Activated naive CD4-positive, alpha-beta T cell treated with anti-CD3 and anti-CD28 coated beads, Interleukin-2, amount 50 U/mL, for 16 hours (primary cell): ENCODE measurements around the gene MEF2D.

ENCODE experiments used
- DNase-seq: peaks from one replicate; pipeline ENCODE4 v3.0.0-alpha.2; 2020

MEF2D gene

DNA sequence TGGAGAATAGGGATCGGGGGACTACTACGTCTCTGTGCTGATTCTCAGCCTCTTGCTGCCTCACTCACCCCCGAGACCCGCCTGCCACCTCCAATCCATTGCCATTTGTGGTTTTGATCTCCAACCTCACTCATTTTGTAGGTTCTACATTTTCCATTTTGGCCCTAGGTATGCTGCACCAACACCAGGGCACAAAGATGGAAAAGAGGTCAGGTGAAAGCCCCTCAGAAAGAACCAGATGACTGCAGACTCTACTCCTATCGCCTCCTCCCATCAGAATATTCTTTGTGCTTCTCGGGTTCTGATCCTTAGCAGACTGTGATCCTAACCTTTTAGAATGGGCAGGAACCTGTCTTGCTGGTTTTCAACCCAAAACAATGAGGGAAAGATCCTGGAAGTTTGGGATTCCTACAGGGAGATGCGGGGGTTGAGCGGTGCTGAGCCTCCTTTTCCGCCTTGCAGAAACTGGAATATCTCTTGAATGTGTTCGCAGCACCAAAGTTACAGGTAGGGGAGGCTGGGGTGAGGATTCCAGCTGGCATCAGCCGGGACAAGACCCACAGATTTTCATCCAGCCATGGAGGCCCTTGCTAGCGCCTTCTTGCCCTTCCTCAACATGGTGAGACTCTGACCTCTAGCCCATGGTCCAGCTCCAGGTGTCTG, 78.5 kb downstream of the MEF2D start:
- DNase-seq: no peak

DNA sequence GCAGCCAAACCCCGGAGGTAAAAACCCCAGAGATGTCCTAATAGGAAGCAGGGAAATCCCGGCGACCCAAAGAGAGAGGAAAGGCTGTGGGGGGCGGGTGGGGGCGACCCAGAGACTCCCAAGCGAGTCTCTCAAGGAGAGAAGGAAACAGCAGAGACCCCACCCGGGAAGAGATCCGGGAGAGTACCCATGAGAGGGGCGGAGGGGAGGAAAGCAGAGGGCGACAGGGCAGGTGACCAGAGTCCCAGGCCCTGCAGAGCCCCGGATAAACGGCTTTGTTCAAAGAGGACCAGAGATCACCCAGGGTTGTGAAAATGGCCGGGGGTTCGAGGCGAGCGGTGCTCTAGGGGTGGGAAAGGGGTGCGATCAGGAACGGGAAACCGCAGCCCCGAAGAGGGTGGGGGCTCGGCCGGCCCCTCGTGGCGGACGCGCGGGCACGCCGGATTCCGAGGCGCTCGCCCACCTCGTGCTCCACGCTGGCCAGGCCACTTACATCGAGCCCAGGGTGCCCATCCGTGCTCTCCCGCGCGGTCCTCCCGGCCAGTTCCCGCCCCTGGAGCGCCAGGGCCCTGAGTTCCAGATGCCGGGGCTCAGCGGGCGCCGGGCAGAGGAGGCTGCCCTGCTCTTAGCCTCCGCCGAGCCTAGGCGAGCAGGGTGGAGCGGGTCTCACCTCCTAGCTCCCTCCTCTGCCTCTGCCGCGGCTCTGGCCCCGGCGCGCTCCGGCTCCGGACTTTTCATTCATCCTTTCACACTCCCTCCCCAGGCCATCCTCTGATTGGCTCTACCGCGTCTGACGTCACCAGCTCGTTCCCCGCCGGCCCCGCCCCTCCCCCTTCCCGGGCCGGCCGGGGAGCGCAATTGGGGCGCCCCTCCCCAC, 79.3 kb downstream of the MEF2D start:
- DNase-seq: peak; percentile 63

DNA sequence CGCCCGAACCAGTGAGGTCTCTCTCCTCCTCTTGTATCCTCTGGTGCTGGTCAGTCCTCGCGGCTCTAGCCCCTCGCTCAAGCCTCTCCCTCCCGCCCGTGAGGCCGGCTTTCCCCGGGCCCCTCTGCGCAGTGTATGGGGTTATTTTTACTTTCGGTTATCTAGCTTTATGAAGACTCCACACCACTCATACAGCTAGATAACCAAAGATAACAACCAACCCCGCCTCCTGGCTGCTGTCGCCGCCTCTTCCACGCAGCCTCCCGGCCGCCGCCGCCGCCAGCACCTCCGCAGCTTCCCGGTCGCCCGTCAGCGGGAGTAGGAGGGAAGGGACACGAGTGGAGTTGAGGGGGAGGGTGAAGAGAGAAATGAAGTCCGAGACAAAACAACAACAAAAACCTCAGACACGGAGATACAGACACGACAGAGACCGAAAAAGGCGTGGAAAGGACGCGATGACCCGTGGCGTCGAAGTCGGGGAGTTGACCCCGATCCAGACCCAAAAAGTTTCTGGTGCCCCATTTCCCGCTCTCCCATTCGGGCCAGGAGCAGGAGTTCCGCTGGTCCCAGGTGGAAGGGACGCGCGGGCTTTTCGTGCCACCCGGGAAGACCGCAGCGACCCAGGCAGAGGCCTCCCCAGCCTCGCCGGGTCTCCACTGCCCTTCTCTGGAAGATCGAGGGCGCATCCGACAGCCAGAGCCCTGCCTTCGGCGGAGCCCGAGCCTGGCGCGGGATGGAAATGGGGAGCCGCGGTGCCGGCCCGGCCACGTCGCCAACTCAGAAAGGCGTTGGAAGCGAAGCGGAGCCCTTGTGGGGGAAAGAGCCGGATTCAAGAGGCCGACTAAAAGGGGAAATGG, 80.1 kb downstream of the MEF2D start:
- peak; percentile 50 for DNase-seq

DNA sequence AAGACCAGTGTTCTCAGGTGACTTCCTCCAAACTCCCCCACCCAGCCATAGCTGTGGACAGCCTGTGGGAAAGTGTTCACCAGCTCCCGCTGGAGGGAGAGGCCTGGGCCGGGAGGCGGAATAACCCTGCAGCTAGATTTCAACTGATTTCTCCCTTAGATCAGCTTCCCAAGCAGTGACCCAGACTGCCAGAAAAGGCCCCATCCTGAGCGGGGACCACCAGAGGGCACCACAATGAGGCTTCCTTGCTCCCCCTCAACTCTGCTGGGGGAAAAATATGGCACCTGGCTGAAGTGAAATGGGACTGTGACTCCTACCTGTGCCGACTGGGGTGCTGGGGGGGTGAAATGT, 80.7 kb downstream of the MEF2D start:
- DNase-seq: peak; percentile 36

DNA sequence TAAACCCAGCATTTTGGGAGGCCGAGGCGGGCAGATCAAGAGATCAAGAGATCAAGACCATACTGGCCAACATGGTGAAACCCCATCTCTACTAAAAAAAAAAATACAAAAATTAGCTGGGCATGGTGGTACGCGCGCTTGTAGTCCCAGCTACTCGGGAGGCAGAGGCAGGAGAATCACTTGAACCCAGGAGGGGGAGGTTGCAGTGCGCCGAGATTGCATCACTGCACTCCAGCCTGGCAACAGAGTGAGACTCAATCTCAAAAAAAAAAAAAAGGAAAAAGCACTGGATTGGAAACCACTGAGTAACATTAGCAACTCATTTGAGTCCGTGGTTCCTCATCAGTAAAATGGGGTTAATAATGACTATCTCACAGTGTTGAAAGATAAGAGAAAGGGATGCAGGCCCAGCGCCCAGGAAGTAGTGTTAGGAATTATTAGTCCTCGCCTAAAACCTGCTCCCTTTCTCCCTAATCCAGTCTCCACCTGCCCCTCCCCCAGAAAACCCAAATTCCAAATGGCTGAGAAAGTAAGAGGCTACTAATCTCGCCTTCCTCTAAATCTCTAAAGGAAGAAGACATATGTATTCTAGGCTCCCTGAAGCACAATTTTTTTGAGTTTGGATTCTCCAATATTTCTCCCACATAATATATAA, 82.0 kb downstream of the MEF2D start:
- DNase-seq: no peak

DNA sequence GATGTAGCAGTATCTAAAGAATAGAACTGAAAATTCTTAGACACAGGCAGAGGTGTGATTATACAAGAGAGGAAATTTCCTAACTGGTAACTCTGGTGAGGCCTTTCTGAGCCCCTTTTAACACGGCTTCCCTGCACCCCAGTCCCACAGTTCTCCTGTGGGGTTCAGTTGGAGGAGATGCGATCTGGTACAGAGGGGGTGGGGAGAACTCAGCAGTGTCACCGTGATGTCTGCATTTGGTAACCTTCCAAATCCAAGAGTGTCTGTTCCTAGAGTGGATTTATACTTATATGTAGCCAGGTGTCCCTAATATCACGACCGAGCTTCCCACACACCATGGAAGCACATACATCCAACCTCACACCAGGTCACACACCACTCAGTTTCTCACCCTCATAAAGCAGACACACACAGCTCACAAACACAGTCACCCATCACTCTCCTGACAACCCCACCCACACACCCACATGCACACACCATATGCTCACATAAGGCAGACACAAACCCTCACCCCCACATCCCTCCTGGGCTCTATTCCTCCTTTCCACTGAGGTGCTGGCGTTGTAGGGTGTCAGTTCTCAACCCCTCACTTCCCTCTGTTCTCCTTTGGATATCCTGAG, 83.1 kb downstream of the MEF2D start:
- DNase-seq: no peak

DNA sequence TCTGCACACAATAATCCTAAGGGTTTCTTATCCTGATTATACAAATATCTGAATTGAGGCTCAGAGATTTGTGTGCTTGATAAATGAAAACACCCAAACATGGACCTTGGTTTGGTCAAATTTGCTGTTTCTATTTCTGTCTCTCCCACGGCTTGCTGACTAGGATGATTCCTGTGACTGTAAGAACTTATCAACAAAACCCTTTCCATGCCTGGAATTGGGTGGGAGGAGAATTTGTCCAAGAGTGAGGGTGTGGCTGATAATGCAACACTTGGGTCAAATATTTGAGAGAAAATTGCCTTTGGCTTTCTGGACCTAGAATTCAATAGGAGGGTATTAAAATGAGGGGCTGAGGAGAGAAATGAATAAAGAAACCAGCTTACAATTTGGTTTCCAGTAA, 83.6 kb downstream of the MEF2D start:
- no peak for DNase-seq

DNA sequence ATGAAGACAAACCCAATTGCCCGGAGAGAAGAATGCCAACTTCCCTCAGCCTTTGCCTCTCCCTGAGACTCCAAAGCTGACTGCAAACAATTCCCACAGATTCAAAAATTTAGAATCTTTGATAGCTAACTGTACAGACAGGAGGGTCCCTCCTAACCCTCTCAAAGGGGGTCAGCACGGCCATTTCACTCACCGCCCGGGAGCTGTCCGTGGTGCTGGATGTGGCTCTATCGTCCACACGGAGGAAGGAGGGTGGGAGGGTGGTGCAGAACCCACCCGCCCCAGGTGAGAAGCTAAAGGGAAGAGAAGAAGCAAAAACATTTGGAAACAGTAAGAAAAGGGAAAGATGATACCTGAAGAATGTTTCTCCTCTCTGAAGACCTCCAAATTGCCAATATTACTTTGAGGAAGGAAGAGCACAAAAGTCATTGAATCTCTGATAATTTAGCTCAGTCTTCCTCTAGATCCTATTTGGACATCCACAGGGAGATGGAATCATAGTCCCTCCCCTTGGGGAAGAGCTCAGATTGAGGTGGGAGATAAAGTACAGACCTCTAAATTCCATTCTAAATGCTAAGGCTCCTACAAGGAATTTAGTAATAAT, 86.0 kb downstream of the MEF2D start:
- no peak for DNase-seq
